ENCODE measurements around the gene CSNK2A1. TPM values are rescaled to one million over a fixed set of nuclear protein-coding genes. Genes with fewer than 3 reads are reported as not detected.

CSNK2A1 gene
- total RNA-seq, 1 experiment from 2014 or later = 229 TPM

- Histone ChIP-seq H2BK5ac (ENCODE audit: insufficient read length, low read length) (no peak overlapping the region), H3K9me3 (ENCODE audit: control insufficient read depth, low read depth, low read length) (no peaks in the 10 kb centered on the region), H2AK5ac (ENCODE audit: insufficient read length, low read length) (no peak overlapping the region), H3K23me2 (ENCODE audit: insufficient read length, low read depth, low read length, poor library complexity, severe bottlenecking) (no peaks in the 10 kb centered on the region), H4K5ac (ENCODE audit: insufficient read length, low read depth, low read length) (no peak overlapping the region), H3K56ac (ENCODE audit: insufficient read length, low read depth, low read length) (no peak overlapping the region), H3T11ph (ENCODE audit: low read length) (no peak overlapping the region), H2AFZ (ENCODE audit: low read length) (no peak overlapping the region), H2BK120ac (ENCODE audit: low read depth, low read length, poor library complexity, severe bottlenecking) (no peak overlapping the region), H3K4ac (ENCODE audit: low read depth, low read length) (no peak overlapping the region), H3K27ac (ENCODE audit: insufficient read length, low read depth, low read length) (no peak overlapping the region), H3K9ac (ENCODE audit: extremely low read depth, insufficient read length, low read length) (no peak overlapping the region), H3K4me1 (ENCODE audit: insufficient read depth, low read length) (peaks cover 11% of the 10 kb centered on the region), H3K18ac (ENCODE audit: insufficient read length, low read depth, low read length) (no peak overlapping the region), H3K79me1 (ENCODE audit: insufficient read depth, low read depth, low read length, poor library complexity, severe bottlenecking) (no peaks in the 10 kb centered on the region), H4K91ac (ENCODE audit: insufficient read length, low read depth, low read length) (no peak overlapping the region), H2BK12ac (ENCODE audit: insufficient read length, low read depth, low read length) (no peak overlapping the region), H2BK20ac (ENCODE audit: low read depth, low read length, poor library complexity, severe bottlenecking) (no peak overlapping the region), H3K4me2 (ENCODE audit: insufficient read depth, insufficient read length, low read length) (peak overlapping the region; percentile 13), H4K20me1 (ENCODE audit: control insufficient read depth, insufficient read depth, insufficient read length) (no peaks in the 10 kb centered on the region), H3K27me3 (ENCODE audit: insufficient read depth, low read length) (no peaks in the 10 kb centered on the region), H4K8ac (replicated peaks; ENCODE audit: insufficient read length, low read depth, low read length) (no peak overlapping the region), H3K14ac (ENCODE audit: insufficient read depth, low read length) (no peak overlapping the region), H2BK15ac (ENCODE audit: low read depth, low read length) (no peak overlapping the region), H3K79me2 (ENCODE audit: insufficient read depth, low read length) (no peaks in the 10 kb centered on the region), H3K23ac (ENCODE audit: insufficient read length, low read depth, low read length) (no peak overlapping the region)
- Mint-ChIP-seq H3K27me3 (ENCODE audit: low read depth) (peaks cover 21% of the 10 kb centered on the region), H3K4me3 (peak overlapping the region in 1 of 2 experiments; percentile 30; a peak in 1 of 5 replicates), H3K36me3 (ENCODE audit: insufficient read depth in 1 of 3, low read depth in 3 of 3) (peaks cover 0 to 1% (median 0%) of the 10 kb centered on the region in 3 experiments; a peak in 1 of 7 replicates), H3K9me3 (no peaks in the 10 kb centered on the region), H3K27ac (peak overlapping the region in 1 of 3 experiments; percentile 10; a peak in 2 of 7 replicates), H3K4me1 (peaks cover 47 to 48% of the 10 kb centered on the region in 2 experiments)
- no peak for DNase-seq
- no peak for TF ChIP-seq CTCF (conservative IDR thresholded peaks at IDR 0.05)
- no CpG with 5 or more reads among the region's 12 CpGs for WGBS (ENCODE audit: extremely low coverage, insufficient read length, low lambda C conversion rate)
Observed at GRCh38 chr20:573414-574296, 30.1 kb upstream of the CSNK2A1 start.
